Frontal cortex (tissue), 4 donors: Measurements from ENCODE around the gene NUMB. TPM values are rescaled to one million over a fixed set of nuclear protein-coding genes. Genes with fewer than 3 reads are reported as not detected.

Experiments used
- DNase-seq, 2 donors: peaks; one replicate each; pipeline ENCODE4 v3.0.0; 2012; ENCODE audit warnings: low spot score in 2 of 2
- FAIRE-seq: peaks from 2 replicates; lab custom pipeline; 2012; peaks lifted over from hg19 to GRCh38; lab: Jason Lieb, UNC
- total RNA-seq: library from RNA; depleted of rRNA; stranded (reverse); fragments of >200 nt; gene quantifications from one replicate; pipeline ENCODE4 v1.2.3, GENCODE V29; 2014
- donor health status: control.
- donor health status: control.
- donor health status: control.

NUMB gene
- total RNA-seq: 13.5 TPM

- FAIRE-seq: peak; percentile 99
Measured at GRCh38 chr14:73458183-73458976, at the start of gene NUMB. Gene NUMB (minus strand): TSS chr14:73458546. CDS start chr14:73355751, 102,795 bp downstream.

DNA sequence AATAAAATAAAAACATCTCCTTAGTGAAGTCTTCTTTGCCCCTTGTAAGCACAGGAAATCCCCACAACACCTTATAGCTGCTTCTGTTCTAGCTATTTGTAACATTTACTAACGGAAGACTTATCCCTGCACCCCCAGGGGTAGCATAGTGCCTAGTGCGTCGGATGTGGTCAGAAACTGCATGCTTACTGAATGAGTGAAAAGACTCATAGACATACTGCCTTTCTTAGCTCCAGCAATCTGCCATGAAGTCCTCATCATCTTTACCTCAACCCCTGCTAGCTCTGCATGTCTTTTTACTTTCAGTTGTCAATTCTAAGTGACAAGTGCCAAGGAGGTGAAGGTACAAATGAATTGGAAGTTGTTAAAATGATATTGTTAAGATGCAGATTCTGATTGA lies 45.3 kb upstream of the NUMB start:
- no peak for DNase-seq
- FAIRE-seq: no peak

More at GRCh38 chr14:73458183-73458976, at the start of gene NUMB:
- peak; percentile 93 to 97 for DNase-seq

- DNase-seq (no peak), FAIRE-seq (no peak)
Measured at GRCh38 chr14:73502017-73502619, 43.8 kb upstream of the NUMB start.

- DNase-seq (no peak), FAIRE-seq (no peak)
Measured at GRCh38 chr14:73500360-73500759, 42.0 kb upstream of the NUMB start.

DNA sequence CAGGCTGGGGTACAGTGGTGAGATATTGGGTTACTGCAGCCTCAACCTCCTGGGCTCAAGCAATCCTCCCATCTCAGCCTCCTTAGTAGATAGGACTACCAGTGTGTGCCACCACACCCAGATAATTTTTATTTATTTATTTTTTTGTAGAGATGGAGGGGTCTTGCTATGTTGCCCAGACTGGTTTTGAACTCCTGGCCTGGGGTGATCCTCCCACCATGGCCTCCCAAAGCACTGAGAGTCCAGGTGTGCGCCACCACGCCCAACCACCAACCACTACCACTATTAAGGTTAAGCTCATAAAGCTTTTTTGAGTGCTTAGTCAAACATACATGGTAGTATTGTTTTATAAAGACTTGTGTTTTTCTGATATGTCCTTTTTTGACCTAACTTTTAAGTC lies 36.2 kb upstream of the NUMB start:
- no peak for DNase-seq
- FAIRE-seq: no peak

DNA sequence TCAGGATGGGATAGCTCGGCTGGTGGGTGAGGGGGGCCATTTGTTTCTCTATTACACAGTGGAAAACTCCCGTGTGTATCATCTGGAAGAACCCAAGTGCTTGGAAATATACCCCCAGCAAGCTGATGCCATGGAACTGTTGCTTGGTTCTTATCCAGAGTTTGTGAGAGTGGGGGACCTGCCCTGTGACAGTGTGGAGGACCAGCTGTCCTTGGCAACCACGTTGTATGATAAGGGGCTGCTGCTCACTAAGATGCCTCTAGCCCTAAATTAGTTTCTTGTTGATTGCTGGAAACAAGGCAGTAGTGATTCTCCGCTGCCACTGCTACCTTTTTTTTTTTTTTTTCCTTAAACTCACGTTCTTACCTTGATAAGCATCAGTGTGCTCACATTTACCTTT lies 34.3 kb upstream of the NUMB start:
- no peak for FAIRE-seq
- no peak for DNase-seq

DNA sequence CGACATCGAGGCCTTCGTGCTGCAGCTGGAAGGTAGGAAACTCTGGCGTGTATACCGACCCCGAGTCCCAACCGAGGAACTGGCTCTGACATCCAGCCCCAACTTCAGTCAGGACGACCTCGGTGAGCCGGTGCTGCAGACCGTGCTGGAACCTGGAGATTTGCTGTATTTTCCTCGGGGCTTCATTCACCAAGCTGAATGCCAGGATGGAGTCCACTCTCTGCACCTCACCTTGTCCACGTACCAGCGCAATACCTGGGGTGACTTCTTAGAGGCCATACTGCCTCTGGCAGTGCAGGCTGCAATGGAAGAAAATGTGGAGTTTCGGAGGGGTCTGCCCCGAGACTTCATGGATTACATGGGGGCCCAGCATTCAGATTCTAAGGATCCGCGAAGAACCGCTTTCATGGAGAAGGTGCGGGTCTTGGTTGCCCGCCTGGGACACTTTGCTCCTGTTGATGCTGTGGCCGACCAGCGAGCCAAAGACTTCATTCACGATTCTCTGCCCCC lies 33.8 kb upstream of the NUMB start:
- FAIRE-seq (no peak), DNase-seq (no peak)

DNA sequence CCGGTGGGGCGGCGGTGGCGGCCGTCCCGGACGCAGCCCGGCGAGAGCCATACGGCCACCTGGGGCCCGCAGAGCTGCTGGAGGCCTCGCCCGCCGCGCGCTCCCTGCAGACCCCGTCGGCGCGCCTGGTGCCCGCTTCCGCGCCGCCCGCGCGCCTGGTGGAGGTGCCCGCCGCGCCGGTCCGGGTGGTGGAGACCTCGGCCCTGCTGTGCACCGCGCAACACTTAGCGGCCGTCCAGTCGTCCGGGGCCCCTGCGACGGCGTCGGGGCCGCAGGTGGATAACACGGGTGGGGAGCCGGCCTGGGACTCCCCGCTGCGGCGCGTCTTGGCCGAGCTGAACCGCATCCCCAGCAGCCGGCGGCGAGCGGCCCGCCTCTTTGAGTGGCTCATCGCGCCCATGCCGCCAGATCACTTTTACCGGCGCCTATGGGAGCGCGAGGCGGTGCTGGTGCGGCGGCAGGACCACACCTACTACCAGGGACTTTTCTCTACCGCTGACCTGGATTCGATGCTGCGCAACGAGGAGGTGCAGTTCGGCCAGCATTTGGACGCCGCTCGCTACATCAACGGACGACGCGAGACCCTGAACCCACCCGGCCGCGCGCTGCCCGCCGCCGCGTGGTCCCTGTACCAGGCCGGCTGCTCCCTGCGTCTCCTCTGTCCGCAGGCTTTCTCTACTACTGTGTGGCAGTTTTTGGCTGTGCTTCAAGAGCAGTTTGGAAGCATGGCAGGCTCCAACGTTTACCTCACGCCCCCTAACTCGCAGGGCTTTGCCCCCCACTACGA lies 33.1 kb upstream of the NUMB start:
- DNase-seq (peak; percentile 58 to 59), FAIRE-seq (no peak)

GRCh38 chr14:73489481-73490175 lies 31.3 kb upstream of the NUMB start:
- no peak for DNase-seq

GRCh38 chr14:73478684-73479083 lies 20.3 kb upstream of the NUMB start:
- no peak for FAIRE-seq
- no peak for DNase-seq

More at GRCh38 chr14:73489481-73490175, 31.3 kb upstream of the NUMB start:
- FAIRE-seq: no peak

GRCh38 chr14:73477618-73478266 lies 19.4 kb upstream of the NUMB start:
- DNase-seq (no peak), FAIRE-seq (no peak)

- DNase-seq (no peak), FAIRE-seq (no peak)
Measured at GRCh38 chr14:73476451-73476931, 18.1 kb upstream of the NUMB start.

GRCh38 chr14:73474952-73475351 lies 16.6 kb upstream of the NUMB start:
- DNase-seq (no peak), FAIRE-seq (no peak)

DNA sequence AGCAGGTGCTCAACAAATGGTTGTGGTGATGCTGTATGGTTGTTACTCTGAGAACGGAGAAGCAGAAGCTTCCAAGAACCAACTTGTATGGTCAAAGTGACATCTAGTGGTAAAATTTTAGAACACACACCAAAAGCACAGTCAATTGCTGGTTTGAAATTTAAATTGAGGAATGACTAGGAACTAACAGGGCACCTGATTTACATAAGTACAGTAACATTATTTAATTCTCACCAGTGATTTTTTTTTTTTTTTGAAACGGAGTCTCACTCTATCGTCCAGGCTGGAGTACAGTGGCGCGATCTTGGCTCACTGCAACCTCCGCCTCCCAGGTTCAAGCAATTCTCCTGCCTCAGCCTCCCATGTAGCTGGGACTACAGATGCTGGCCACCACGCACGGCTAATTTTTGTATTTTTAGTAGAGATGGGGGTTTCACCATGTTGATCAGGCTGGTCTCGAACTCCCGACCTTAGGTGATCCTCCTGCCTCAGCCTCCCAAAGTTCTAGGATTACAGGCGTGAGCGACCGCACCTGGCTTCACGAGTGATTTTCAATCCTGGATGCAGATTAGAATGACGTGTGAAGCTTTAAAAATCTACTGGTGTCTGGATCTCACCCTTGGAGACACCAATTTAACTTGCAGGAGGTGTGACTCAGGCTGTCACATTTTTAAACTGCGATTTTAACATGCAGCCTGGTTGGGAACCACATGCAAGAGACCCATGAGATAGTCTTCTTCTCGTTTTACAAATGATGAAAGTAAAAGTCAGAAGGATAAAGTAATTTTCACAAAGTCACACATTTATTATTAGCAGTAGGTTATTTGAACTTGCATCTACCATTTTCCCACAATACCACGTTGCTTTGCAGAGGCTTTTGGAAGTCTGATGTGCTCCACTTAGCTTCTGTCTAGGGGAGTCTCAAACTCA lies 14.1 kb upstream of the NUMB start:
- peak in 1 of 2 donors; percentile 66 for DNase-seq

DNA sequence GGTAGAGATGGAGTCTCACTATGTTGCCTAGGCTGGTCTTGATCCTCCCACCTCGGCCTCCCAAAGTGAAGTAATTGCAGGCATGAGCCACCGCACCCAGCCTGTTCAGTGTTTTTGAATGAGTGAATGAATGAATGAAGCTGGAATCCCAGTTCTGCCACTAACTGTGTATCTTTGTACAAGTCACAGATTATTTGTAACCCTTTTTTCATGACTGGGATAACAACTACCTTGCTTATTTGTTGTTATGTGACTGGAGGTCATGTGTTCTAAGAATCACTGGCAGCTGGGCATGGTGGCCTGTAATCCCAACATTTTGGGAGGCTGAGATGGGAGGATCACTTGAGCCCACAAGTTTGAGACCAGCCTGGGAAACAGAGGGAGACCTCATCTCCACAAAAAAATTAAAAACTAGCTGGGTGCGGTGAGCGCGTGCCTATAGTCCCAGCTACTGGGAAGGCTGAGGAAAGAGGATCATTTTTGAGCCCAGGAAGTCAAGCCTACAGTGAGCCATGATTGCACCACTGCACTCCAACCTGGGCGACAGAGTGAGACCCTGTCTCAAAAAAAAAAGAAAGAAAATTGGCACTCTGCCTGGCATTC lies 13.3 kb upstream of the NUMB start:
- no peak for DNase-seq
- FAIRE-seq: no peak

More for the DNA sequence above, 14.1 kb upstream of the NUMB start:
- FAIRE-seq: peak; percentile 51

DNA sequence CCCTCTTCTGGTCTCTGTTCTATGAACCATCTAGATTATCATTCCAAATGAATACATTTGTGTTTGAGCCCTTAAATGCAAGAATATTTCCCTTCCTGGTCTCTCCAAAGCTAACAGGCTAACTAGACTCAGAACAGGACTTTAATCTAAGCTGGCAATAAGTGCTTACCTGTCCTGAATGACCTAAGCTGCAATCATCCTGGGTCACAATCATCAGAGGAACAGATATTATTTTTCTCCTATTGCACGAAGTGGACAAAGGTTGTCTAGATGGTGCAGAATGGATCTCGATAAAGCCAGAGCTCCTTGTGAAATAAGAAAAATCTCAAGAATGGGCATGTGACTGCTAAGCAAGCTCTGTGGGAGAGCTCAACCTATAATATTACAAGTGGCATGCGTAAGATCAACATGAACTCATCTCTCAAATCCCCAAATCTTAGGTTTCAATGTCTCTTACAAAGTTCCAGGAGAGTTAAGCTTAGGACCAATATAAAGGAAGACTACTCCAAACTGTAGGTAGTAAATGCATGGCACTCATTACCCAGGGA lies 10.6 kb upstream of the NUMB start:
- no peak for DNase-seq
- FAIRE-seq: no peak

DNA sequence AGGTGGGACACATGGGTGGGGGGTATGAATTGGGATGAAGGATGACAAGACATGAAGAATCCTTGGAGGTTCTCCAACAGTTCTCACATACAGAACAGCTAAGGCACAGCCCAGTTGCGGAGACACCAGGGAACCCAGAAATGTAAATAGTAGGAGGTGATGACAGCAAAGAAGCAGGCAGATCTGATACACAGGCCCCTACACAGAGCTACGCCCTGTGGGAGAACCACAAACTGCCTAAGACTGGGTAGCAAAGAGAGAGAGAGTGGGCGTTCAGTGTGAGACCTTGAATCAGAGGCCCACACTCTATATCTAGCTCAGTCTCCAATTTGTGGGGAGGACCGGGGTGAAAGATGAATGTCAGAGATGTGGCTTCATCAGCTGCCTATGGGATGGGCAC lies 9.5 kb upstream of the NUMB start:
- FAIRE-seq (no peak), DNase-seq (no peak)
